Testis (tissue), 2 donors: ENCODE data around the gene NETO2.

Experiments
- POLR2A ChIP-seq: fragments of 450-650 bp; IDR thresholded peaks from one replicate; pipeline ENCODE4 v1.6.1; 2017; ENCODE audit warnings: antibody characterized with exemption, mild to moderate bottlenecking, moderate library complexity
- TF ChIP-seq, protein P1 (sequence below), 3 experiments: fragments of 450-650 bp in 2 of 3; fragments of 200-600 bp in 1 of 3; sonication (generic) in 1 of 3; IDR thresholded peaks; one replicate each; pipeline ENCODE4 v1.5.1; 2016 to 2019; ENCODE audit warnings: antibody characterized with exemption in 3 of 3, mild to moderate bottlenecking in 2 of 3, moderate library complexity in 1 of 3

DNA sequence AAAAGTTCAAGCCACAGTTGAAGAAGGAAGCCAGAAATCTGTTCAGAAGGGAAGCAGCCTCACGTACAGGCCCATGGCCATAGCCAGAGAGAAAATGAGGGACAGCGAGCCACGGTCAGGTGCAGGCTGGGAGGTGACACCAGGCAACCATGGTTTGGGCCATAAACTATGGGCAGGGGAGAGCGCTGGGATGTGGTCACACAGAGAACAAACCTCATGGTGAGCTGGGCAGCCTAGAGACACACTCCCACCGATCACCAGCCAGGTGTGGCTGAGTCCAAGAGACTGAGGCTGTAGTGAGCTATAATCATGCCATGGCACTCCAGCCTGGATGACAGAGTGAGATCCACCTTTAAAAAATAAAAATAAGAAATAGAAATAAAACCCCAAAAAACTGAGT lies 76.5 kb downstream of the NETO2 start:
- TF ChIP-seq, protein P1, sequence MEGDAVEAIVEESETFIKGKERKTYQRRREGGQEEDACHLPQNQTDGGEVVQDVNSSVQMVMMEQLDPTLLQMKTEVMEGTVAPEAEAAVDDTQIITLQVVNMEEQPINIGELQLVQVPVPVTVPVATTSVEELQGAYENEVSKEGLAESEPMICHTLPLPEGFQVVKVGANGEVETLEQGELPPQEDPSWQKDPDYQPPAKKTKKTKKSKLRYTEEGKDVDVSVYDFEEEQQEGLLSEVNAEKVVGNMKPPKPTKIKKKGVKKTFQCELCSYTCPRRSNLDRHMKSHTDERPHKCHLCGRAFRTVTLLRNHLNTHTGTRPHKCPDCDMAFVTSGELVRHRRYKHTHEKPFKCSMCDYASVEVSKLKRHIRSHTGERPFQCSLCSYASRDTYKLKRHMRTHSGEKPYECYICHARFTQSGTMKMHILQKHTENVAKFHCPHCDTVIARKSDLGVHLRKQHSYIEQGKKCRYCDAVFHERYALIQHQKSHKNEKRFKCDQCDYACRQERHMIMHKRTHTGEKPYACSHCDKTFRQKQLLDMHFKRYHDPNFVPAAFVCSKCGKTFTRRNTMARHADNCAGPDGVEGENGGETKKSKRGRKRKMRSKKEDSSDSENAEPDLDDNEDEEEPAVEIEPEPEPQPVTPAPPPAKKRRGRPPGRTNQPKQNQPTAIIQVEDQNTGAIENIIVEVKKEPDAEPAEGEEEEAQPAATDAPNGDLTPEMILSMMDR (IDR thresholded peaks at IDR 0.05): no peak
- no peak for TF ChIP-seq POLR2A
